WTC11 (cell line): ENCODE results near the gene KDM4B. TPM values are rescaled to one million over a fixed set of nuclear protein-coding genes. Genes with fewer than 3 reads are reported as not detected.

Source experiments
- ATAC-seq: fragments of 200-7000 bp; cut with Tn5 transposase; 2 replicates; pipeline ENCODE4 v1.10.0; 2021; ENCODE audit warnings: mild to moderate bottlenecking, moderate library complexity
- CTCF ChIA-PET: fragments of 300-600 bp; sonication (Branson Sonifier 250); formaldehyde crosslinking; loops from one replicate; lab custom pipeline; 2021; ENCODE audit warnings: antibody characterized with exemption; lab: Charles Lee
- POLR2A ChIA-PET: fragments of 350-600 bp; sonication (Branson Sonifier 250); formaldehyde crosslinking; loops from one replicate; lab custom pipeline; 2021; ENCODE audit warnings: antibody characterized with exemption; lab: Charles Lee
- DNase-seq: peaks from one replicate; pipeline ENCODE4 v3.0.0; 2021; ENCODE audit warnings: low spot score
- H3K27ac Mint-ChIP-seq: 2 replicates; pipeline ENCODE4 v1.8.0; 2021; ENCODE audit warnings: mixed read lengths
- H3K27me3 Mint-ChIP-seq: 2 replicates; pipeline ENCODE4 v1.8.0; 2021; ENCODE audit warnings: low read depth, mild to moderate bottlenecking, moderate library complexity, mixed read lengths
- H3K36me3 Mint-ChIP-seq: 2 replicates; pipeline ENCODE4 v1.8.0; 2021; ENCODE audit warnings: mixed read lengths
- H3K4me1 Mint-ChIP-seq: 2 replicates; pipeline ENCODE4 v1.8.0; 2022; ENCODE audit warnings: mixed read lengths
- H3K4me3 Mint-ChIP-seq: 2 replicates; pipeline ENCODE4 v1.8.0; 2021; ENCODE audit warnings: mild to moderate bottlenecking, moderate library complexity, mixed read lengths
- H3K9me3 Mint-ChIP-seq: 2 replicates; pipeline ENCODE4 v1.8.0; 2021; ENCODE audit warnings: mixed read lengths
- ATF1 ChIP-seq: sonication (generic); formaldehyde crosslinking; IDR thresholded peaks from 2 replicates; pipeline ENCODE4 v1.8.1; 2023; ENCODE audit warnings: mild to moderate bottlenecking, moderate library complexity, missing genetic modification reagents
- CTCF ChIP-seq: fragments of 200-600 bp; IDR thresholded peaks from 2 replicates; pipeline ENCODE4 v1.8.0; 2022; ENCODE audit warnings: antibody characterized with exemption
- ERG ChIP-seq: fragments of 250-450 bp; sonication (Bioruptor Pico); IDR thresholded peaks from 2 replicates; pipeline ENCODE4 v1.8.0; 2021; ENCODE audit warnings: mild to moderate bottlenecking
- GABPB1 ChIP-seq: sonication (generic); formaldehyde crosslinking; IDR thresholded peaks from 2 replicates; pipeline ENCODE4 v1.8.1; 2023; ENCODE audit warnings: mild to moderate bottlenecking, missing genetic modification reagents
- KAT7 ChIP-seq: sonication (generic); formaldehyde crosslinking; IDR thresholded peaks from 2 replicates; pipeline ENCODE4 v1.8.1; 2023; ENCODE audit warnings: missing genetic modification reagents, mild to moderate bottlenecking, borderline replicate concordance
- MYBL2 ChIP-seq: sonication (generic); formaldehyde crosslinking; IDR thresholded peaks from 2 replicates; pipeline ENCODE4 v1.8.1; 2023; ENCODE audit warnings: mild to moderate bottlenecking, moderate library complexity, missing genetic modification reagents
- NR2C2 ChIP-seq: sonication (generic); formaldehyde crosslinking; IDR thresholded peaks from 2 replicates; pipeline ENCODE4 v1.8.0; 2022; ENCODE audit warnings: mild to moderate bottlenecking, missing genetic modification reagents
- ZMAT4 ChIP-seq: fragments of 250-450 bp; sonication (Bioruptor Pico); IDR thresholded peaks from 2 replicates; pipeline ENCODE4 v1.9.0; 2021; ENCODE audit warnings: mild to moderate bottlenecking
- ZNF232 ChIP-seq: sonication (generic); formaldehyde crosslinking; IDR thresholded peaks from 2 replicates; pipeline ENCODE4 v1.8.0; 2022; ENCODE audit warnings: mild to moderate bottlenecking, missing genetic modification reagents
- ZNF425 ChIP-seq: fragments of 250-450 bp; sonication (Bioruptor Pico); conservative IDR thresholded peaks from 2 replicates; pipeline ENCODE4 v1.9.0; 2021; ENCODE audit warnings: mild to moderate bottlenecking
- total RNA-seq: library from RNA; stranded (reverse); gene quantifications from 3 replicates; pipeline ENCODE4 v1.2.3, GENCODE V29; 2021
- TF ChIP-seq, protein P1 (sequence below): sonication (generic); formaldehyde crosslinking; conservative IDR thresholded peaks from 2 replicates; pipeline ENCODE4 v1.8.1; 2022; ENCODE audit warnings: mild to moderate bottlenecking, missing genetic modification reagents

The KDM4B gene
- total RNA-seq, 1 experiment from 2014 or later, result 43.2 TPM

DNA sequence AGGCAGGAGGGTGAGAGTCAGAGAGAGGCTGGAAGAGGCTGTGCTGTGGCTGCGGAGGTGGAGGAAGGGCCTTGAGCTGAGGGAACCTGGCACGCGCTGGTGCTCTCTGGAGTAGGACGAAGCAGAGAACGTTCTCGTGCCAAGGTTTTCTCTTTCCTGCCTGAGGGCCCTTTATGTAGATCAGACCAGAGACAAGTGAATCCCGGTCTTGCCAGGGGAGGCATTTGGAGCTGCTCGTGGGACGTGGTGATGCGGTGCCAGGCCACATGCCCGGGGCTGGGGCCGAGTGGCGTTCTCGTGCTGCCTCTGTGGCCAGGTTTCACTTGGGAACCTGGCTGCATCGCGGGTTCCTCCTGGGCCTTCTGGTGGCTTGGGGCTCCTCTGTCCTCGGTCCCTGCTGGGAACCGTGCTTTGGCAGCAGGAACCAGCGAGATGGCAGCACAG is 54.2 kb downstream of the KDM4B start:
- POLR2A ChIA-PET, result no interaction called here
- peak overlapping the region; percentile 90 for H3K27ac Mint-ChIP-seq
- CTCF ChIA-PET, result interaction anchor here (0.6 to 1.7 kb wide), 5 partner anchors 15 to 214 kb away, joined by 3 to 4 read pairs (median 4); no protein-coding TSS in a partner anchor
- DNase-seq (no peak), ATAC-seq (no peak)
- H3K27me3 Mint-ChIP-seq, result no peaks in the 10 kb centered on the region
- H3K36me3 Mint-ChIP-seq, result no peaks in the 10 kb centered on the region
- 0 out of 2 replicates have a peak, but pooled peaks cover 2% of the 10 kb centered on the region for H3K4me1 Mint-ChIP-seq
- no peaks in the 10 kb centered on the region for H3K9me3 Mint-ChIP-seq
- no peak overlapping the region for H3K4me3 Mint-ChIP-seq
- no peak for TF ChIP-seq KAT7 (CRISPR knock-in tag)
- no peak for TF ChIP-seq ZNF232 (CRISPR knock-in tag)
- TF ChIP-seq GABPB1 (CRISPR knock-in tag), result no peak

GRCh38 chr19:5024282-5024681 is 55.4 kb downstream of the KDM4B start:
- TF ChIP-seq ERG (CRISPR knock-in tag), result no peak
- TF ChIP-seq, protein P1, sequence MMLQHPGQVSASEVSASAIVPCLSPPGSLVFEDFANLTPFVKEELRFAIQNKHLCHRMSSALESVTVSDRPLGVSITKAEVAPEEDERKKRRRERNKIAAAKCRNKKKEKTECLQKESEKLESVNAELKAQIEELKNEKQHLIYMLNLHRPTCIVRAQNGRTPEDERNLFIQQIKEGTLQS (CRISPR knock-in tag), result no peak
- no peak overlapping the region for H3K27ac Mint-ChIP-seq
- H3K27me3 Mint-ChIP-seq, result no peaks in the 10 kb centered on the region
- DNase-seq (no peak), ATAC-seq (no peak)
- 0 out of 2 replicates have a peak, but pooled peaks cover 2% of the 10 kb centered on the region for H3K4me1 Mint-ChIP-seq
- ChIA-PET POLR2A (no interaction called here), CTCF (interaction anchor here (0.7 to 4.5 kb wide), 7 partner anchors 9 to 215 kb away, joined by 3 to 49 read pairs (median 4); no protein-coding TSS in a partner anchor)
- no peak overlapping the region for H3K4me3 Mint-ChIP-seq
- no peaks in the 10 kb centered on the region for H3K36me3 Mint-ChIP-seq
- H3K9me3 Mint-ChIP-seq, result no peaks in the 10 kb centered on the region

DNA sequence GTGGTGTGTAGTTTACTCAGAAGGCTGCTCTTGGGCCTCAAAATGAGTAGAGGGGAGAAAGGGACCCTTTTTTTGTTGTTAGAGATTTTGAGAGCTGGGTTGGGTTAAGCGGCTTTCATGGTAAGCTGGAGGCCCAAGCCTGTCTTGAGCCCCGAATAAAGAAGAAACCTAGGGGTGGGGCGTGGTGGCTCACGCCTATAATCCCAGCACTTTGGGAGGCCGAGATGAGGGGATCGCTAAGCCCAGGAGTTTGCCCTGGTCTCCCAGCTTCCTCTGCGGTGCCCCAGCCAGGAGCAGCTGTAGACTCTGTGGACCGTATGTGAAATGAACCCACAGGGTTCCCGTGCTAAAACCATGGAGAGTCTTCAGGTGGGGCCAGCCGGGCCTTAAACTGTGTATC is 56.1 kb downstream of the KDM4B start:
- Mint-ChIP-seq H3K36me3 (no peaks in the 10 kb centered on the region), H3K27me3 (no peaks in the 10 kb centered on the region), H3K4me1 (0 out of 2 replicates have a peak, but pooled peaks cover 2% of the 10 kb centered on the region), H3K4me3 (no peak overlapping the region), H3K27ac (no peak overlapping the region), H3K9me3 (no peaks in the 10 kb centered on the region)
- TF ChIP-seq MYBL2 (CRISPR knock-in tag) (no peak), ZMAT4 (CRISPR knock-in tag) (no peak), ZNF425 (CRISPR knock-in tag) (no peak), ERG (CRISPR knock-in tag) (no peak), NR2C2 (CRISPR knock-in tag) (no peak)
- ATAC-seq (no peak), DNase-seq (no peak)
- POLR2A ChIA-PET, result interaction anchor here (0.6 kb wide), 1 partner anchor 247 kb away, joined by 4 read pairs; no protein-coding TSS in a partner anchor
- CTCF ChIA-PET, result interaction anchor here (0.7 to 4.5 kb wide), 15 partner anchors 10 to 295 kb away, joined by 3 to 49 read pairs (median 6); no protein-coding TSS in a partner anchor

- Mint-ChIP-seq H3K9me3 (no peaks in the 10 kb centered on the region), H3K36me3 (no peaks in the 10 kb centered on the region), H3K27me3 (no peaks in the 10 kb centered on the region), H3K27ac (no peak overlapping the region), H3K4me1 (peaks cover 4% of the 10 kb centered on the region; the same call in 1 of the 2 replicates), H3K4me3 (no peak overlapping the region)
- CTCF ChIA-PET, result interaction anchor here (0.7 to 4.5 kb wide), 27 partner anchors 9 to 249 kb away, joined by 3 to 49 read pairs (median 6); partner anchors contain the start of genes KDM4B and PLIN3
- POLR2A ChIA-PET, result interaction anchor here (1.0 kb wide), 1 partner anchor 12 kb away, joined by 4 read pairs; no protein-coding TSS in a partner anchor
- no peak for TF ChIP-seq ATF1 (CRISPR knock-in tag)
- TF ChIP-seq CTCF, result 0 out of 2 replicates have a peak, but pooled peaks have one; percentile 31
- peak; percentile 56 for DNase-seq
- peak; percentile 10; the same call in 1 of the 2 replicates for ATAC-seq
Measured at GRCh38 chr19:5026706-5027273, 57.9 kb downstream of the KDM4B start.
